HG03066 (cell line): ENCODE measurements around the gene LRRC9.
"Not testable (repeated sequence)": the region's sequence is repeated elsewhere in the genome, so short reads cannot be mapped to it uniquely, and the experiment has no call there.

Experiments used
- ATAC-seq: cut with Tn5 transposase; IDR thresholded peaks from one replicate; pipeline ENCODE4 v1.9.1; 2021; ENCODE audit warnings: low read depth; ENCODE audit not compliant: unreplicated experiment

The LRRC9 gene

DNA sequence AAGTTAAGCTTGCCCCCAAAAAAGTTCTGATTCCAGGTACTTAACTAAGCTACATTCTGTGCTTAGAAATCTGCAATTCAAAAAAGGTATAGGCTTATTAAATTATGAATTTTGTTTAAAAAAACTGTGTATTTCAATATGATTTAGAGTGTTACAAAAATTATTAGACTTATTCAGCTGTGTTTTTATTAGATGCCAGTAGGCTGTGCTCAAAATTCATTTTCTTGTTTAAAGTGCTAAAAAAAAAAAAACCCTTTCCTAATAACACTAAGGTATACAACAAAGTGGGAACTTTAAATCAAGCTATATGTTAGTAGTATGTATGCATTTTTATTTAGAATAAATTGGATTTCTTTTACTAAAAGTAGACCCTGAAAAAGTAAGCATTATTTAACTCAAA is 25.0 kb downstream of the LRRC9 start:
- ATAC-seq = no peak

DNA sequence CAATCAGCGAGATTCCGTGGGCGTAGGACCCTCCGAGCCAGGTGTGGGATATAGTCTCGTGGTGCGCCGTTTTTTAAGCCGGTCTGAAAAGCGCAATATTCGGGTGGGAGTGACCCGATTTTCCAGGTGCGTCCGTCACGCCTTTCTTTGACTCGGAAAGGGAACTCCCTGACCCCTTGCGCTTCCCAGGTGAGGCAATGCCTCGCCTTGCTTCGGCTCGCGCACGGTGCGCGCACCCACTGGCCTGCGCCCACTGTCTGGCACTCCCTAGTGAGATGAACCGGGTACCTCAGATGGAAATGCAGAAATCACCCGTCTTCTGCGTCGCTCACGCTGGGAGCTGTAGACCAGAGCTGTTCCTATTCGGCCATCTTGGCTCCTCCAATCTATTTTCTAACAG is 32.2 kb downstream of the LRRC9 start:
- ATAC-seq = not testable (repeated sequence)

DNA sequence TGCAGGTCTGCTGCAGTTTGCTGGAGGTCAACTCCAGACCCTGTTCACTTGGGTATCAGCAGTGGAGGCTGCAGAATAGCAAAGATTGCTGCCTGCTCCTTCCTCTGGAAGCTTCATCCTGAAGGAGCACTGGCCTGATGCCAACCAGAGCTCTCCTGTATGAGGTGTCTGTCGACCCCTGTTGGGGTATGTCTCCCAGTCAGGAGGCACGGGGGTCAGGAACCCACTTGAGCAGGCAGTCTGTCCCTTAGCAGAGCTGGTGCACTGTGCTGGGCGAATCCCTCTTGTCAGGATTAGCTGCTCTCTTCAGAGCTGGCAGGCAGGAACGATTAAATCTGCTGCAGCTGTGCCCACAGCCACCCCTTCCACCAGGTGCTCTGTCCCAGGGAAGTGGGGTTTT is 37.9 kb downstream of the LRRC9 start:
- ATAC-seq = not testable (repeated sequence)

DNA sequence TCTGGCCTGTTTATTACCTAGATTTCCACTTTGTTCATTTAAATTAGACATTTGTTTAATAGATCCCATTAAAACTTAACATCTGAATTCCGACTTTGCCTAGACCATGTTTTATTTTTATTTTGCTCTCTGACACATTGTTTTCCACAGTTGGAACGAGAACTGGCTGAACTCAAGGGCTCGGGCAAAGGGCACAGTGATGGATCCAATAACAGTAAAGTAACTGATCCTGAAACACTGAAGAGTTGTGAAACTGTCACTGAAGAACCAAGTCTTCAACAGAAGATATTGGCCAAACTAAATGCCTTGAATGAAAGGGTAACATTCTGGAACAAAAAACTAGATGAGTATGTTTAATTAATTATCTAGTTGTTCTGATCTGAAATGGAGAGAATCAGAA is 39.7 kb downstream of the LRRC9 start:
- ATAC-seq = no peak

DNA sequence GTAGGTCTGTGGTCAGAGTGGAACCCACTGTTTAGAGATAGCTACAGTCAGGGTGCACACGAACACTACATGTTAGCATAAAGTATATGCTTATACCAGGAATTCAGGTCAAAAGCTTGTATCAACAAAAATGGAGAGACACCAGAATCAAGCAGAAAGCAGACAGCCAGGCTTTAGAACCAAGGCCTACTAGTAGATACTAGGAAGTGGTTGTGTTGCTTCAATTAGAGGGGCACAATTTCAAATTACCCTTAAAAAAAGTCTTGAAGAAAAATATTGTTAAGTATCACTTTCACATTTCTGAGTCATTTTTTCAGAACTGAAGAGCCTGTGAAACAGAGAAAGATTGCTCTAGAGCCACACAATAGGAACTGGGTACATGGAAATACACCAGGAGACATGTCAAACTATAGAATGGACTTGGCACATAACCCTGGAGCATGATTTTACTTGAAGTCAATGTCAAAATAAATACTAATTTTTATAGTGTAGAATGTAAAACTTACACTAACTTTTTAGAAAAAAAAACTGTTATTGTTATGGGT is 41.6 kb downstream of the LRRC9 start:
- ATAC-seq = no peak

DNA sequence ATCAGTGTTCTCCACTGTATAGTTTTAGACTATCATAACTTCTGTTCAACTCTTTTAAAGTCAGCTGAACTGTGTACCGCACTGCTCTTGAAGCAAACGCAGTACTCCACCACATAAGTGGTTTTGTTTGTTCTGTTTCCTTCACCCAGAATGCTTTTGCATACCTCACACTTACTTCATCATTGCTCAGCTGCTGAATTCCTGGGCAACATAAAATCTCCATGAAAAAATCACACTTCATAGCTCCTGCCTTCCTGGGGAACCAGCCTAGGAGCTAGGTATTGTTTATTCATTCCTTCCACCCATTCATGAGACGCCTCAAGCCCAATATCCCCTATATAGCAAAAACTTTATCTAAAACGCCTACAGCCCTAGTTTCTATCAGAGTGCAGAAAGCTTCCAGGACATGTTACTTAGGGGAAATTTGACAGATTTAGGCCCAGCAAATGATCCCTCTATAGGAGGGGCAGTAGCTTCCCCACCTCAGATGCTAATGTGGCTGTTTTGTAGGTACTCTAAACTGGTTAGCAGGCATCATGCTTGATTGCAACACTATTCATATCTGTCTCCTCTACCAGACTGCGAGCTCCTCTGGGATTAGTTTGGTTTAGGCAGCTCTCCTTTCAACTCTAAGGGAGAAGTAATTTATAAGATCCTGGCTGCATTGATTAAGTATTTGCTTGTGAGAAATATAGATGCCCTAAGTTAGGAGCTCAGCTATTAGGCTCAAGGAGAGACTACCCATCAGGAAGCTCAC is 44.5 kb downstream of the LRRC9 start:
- no peak for ATAC-seq

DNA sequence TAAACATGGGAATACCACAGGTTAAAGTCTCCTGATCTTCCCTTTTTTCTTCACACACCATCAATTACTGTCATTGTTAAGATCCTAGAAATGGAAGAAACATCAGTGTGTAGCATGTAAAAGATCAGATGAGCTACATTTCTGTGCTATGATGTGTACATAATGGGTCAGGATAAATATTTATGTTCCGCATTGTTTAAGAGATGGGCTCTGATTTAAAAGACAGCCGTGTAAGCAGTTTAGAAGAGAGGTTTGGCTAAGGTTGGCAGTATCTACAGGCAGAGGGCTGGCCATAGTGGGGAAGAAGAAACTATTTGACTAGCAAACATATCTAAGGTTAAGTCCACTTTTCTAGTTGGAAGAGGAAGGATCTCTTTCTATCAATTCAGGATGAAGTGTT is 49.4 kb downstream of the LRRC9 start:
- no peak for ATAC-seq

DNA sequence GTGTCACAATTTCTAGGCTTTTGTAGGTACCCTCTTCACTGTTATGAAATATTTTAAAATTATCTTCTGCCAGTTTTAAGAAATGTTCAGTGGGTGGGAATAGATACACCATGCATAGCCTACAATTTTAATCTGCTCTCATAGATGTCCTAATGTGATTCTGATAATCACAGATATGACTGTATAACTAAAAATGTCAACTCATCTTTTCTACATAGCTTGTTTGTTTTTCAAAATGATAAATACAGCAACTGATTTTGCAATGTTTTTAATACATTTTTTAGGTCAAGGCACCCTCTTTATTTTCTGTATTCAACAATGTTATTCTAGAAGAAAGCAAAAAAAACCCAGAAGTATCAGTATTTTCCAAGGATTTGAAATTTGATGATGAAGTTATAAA is 61.6 kb downstream of the LRRC9 start:
- no peak for ATAC-seq

DNA sequence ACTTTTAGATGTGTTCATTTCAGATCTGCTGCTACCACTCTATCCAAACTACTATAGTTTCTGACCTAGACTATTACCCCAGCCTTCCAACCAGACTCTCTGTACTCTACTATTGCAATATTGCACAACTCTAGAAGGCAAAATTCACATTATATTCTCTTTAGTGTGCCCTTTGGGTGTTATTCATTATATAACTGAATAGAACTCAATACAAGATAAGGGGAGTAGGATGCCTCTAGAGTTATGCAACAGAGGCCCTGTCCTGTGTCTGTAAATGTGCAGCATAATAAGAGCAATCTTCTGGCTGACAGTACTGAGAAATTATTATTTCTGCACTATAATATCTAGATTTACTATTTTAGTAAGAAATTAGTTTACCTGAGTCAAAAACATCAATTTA is 63.1 kb downstream of the LRRC9 start:
- ATAC-seq = no peak

DNA sequence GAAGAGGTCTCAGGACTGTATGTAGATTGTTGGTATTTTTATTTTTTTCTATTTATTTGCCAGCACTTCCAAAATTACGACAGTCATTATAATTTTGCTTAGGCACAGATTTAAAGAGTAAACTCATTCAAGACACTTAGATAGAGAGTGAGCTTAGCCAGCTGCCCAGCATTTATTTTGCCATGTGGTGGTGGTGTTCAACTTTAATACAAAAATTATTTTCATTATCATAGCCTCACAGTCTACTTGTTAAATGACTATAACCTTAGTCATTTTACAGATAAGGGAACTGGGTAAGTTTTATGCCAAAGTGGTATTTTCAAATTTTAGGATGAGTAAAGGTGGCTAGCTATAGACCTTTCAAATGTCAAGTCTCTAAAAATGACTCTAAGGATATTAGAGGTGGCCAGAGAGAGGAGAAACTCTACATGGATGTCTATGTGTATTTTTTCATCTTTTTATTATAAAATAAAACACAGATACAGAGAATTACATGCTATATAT is 66.7 kb downstream of the LRRC9 start:
- ATAC-seq = no peak

DNA sequence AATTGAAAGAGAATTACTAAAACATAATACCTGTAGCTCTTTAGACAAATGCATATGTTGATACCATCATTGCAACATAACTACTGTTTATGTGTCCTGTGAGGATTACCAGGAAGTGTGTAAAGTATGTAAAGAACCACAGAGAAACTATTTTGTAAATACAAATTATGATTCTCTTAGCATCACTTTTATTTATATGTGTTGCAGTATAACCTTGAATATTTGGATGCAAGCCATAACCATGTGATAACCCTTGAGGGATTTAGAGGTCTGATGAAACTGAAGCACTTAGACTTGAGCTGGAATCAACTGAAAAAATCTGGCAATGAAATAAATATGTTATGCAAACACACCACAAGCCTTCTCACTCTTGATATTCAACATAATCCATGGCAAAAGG is 77.5 kb downstream of the LRRC9 start:
- no peak for ATAC-seq

DNA sequence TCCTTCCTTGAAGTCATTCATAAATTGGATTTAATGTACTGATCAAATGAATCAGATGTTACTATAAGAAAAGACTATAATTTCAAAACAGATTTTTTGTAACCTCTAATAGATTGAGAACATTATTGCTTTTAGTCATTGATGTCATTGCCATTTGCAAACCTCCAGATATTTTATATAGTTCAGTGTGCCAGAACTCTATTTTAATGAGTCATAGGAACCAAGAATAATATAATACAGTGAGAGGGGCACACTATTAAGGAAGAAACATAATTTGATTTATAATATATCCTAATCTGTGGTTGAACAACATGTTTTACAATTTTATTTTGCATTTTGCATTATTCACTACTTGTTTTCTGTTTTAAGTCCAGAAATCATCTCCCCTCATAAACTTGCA is 78.0 kb downstream of the LRRC9 start:
- no peak for ATAC-seq

DNA sequence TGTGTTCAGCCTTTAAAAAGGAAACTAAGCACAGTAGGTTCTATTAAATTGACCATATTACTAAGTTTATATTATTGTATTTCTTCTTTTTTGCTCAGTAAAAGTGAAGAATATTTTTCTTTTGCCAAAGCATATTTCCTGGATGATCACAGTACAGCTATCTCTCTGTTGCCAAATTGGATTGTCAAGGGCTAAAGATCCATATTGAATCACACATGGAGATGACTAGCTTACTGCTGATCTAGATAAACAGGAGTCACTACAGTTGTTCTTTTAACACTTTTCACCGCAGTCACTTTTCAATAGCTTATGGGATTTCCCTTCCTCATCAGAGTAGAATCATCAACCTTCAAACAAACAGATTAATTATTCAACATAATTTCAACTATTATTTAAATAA is 78.6 kb downstream of the LRRC9 start:
- ATAC-seq = no peak

DNA sequence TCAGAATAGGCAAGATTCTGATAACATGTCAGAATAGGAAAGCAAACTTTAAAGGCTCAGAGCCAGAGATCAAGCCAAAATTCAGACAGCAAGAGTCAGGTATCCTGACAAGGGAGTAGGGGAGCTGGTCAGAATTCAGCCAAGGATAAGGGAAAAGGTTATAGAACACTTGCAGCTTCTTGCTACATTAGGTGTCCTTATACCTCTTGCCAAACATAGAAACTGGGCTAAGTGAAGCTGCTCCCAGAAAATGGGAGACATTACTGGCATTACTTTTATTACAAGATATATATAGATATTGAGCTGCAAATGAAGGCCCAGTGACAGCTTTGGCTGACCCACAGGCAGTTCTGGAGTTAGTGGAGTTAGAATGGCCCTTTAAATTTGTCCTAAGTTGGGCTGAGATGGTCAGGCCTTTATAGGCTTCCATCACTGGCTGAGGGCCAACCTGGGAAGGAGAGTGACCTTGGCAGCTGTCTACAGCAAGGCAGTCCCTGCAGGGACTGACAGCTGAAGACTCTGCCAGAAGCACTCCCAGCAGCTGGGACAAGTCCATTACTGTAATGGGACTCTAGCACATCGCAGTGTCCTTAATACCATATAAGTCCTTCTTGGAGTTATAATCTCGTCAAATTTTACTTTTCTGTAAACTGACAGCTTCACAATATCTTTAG is 83.0 kb downstream of the LRRC9 start:
- no peak for ATAC-seq

DNA sequence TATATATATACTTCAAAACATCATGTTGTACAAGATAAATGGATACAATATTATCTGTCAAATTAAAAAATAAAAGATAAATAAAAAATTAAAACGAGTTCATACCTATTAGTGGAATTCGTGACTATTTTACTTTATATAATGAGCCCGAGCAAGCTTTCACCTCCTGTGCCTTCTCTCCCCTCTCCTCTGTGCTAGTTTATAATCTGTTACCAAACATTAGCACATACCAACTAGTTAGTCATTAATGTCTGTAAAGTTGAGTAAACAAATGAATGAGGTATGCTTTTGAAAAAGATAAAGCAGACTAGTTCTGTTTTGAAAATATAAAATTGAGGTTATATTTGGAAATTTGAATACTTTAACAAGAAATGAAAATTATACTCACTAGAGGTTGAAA is 84.0 kb downstream of the LRRC9 start:
- no peak for ATAC-seq

DNA sequence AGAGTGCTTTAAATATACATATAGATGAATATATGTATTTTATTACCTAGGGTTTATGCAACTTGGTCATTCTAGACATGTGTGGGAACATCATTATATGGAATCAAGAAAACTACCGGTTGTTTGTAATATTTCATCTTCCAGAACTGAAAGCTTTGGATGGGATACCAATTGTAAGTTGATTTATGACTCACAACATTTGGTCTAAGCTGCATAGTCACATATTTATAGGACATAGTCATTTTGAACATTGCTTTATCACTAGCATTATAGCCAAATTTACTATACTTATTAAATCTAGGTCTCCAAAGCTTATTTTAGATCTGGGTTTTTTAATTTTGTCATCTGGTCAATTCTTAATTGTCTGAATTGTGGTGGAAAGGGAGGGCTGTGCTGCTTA is 88.1 kb downstream of the LRRC9 start:
- ATAC-seq = no peak

DNA sequence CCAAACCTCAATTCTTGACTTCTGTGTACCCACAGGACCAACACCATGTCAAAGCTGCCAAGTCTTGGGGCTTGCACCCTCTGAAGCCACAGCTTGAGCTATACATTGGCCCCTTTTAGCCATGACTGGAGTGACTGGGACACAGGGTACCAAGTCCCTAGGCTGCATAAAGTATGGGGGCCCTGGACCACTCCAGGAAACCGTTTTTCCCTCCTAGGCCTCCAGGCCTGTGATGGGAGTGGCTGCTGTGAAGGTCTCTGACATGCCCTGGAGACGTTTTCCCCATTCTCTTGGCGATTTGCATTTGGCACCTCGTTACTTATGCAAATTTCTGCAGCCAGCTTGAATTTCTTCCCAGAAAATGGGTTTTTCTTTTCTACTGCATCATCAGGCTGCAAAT is 90.3 kb downstream of the LRRC9 start:
- ATAC-seq = not testable (repeated sequence)

DNA sequence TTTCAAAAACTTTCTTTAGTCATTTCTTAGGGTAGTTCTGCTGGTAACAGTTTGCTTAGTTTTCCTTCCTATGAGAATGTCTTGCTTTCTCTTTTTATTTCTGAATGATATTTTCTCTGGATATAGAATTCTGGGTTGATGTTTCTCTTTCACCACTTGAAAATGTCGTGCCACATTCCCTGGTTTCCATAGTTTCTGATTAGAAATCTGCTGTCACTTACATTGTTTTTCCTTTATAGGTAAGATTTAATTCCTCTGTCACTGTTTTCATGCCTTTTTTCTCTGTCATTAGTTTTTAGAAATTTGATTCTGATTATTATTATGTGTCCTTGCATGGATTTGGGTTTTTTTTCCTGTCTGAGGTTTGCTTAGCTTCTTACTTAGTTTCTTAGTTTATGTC is 94.5 kb downstream of the LRRC9 start:
- ATAC-seq = no peak

DNA sequence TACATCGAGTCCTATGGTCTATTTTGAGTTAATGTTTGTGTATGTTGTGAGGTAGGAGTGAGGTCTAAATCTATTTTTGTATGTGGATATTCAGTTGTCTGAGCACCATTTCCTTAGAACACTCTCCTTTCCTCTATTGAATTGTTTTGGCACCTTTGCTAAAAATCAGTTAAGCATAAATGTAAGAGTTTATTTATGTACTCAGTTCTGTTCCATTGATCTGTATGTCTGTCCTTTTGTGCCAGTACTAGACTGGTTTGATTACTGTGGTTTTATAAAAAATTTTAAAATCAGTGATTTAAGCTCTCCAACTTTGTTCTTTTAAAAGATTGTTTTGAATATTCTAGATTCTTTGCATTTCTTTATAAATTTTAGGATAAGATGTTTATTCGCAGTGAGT is 101.7 kb downstream of the LRRC9 start:
- no peak for ATAC-seq

DNA sequence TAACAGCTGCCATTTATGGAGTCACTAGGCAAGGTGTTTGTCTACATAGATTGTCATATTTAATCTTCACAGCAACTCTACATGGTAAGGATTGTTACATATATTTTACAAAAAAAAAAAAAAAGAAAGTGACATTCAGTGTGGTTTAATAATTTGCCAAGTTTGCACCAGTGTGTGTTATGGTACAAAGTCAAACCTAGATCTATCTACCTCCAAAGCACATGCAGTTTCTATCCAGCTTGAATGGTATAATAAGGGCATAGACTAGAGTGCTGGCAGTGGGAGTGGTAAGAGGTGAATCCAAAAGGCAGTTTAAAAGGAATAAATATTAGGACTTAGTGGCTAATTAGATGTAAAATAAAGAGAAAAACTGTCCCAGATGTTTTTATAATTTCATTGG is 105.6 kb downstream of the LRRC9 start:
- no peak for ATAC-seq

DNA sequence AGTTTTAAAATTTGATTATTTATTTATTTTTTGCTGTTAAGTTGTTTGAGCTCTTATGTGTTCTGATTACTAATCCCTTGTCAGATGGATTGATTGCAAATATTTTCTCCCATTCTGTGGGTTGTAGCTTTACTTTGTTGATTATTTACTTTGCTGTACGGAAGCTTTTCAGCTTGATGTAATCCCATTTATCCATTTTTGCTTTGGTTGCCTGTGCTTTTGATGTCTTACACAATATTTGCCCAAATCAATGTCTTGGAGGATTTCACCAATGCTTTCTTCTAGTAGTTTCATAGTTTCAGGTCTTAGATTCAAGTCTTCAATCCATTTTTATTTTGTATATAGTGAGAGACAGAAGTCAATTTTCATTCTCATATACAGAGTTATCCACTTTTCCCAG is 115.2 kb downstream of the LRRC9 start:
- ATAC-seq = no peak

DNA sequence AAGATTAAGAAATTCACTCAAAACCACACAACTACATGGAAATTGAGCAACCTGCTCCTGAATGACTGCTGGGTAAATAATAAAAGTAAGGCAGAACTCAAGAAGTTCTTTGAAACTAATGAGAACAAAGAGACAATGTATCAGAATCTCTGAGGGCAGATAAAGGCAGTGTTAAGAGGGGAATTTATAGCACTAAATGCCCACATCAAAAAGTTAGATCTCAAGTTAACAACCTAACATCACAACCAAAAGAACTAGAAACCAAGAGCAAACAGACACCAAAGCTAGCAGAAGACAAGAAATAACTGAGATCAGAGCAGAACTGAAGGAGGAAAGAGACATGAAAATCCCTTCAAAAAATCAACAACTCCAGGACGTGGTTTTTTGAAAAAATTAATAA is 128.0 kb downstream of the LRRC9 start:
- ATAC-seq = not testable (repeated sequence)
